A673 (cell line): ENCODE results near the gene PDGFRB. TPM values are rescaled to one million over a fixed set of nuclear protein-coding genes. Genes with fewer than 3 reads are reported as not detected.

Experiments used
- BruUV-seq: library from RNA; stranded (reverse); fragments of 400-500 nt; replicated peaks from 2 replicates; lab custom pipeline; 2021; lab: Mats Ljungman, UMichigan
- CTCF ChIA-PET: fragments of 300-600 bp; sonication (Branson Sonifier 250); formaldehyde crosslinking; loops from one replicate; lab custom pipeline; 2022; ENCODE audit warnings: antibody characterized with exemption; lab: Charles Lee
- POLR2A ChIA-PET: fragments of 300-600 bp; sonication (Branson Sonifier 250); formaldehyde crosslinking; loops from one replicate; lab custom pipeline; 2022; ENCODE audit warnings: antibody characterized with exemption; ENCODE audit not compliant: low non-redundant PET; lab: Charles Lee
- DNase-seq: peaks from one replicate; pipeline ENCODE4 v3.0.0-alpha.2; 2015; ENCODE audit warnings: low spot score
- H3K27ac ChIP-seq: fragments of 200-600 bp; sonication (generic); 2 replicates; pipeline ENCODE4 v1.5.1; 2016; ENCODE audit warnings: mixed run types, low read depth, mild to moderate bottlenecking, mixed read lengths, antibody characterized with exemption, low read length; ENCODE audit not compliant: poor library complexity, severe bottlenecking
- H3K27me3 ChIP-seq: fragments of 200-600 bp; sonication (generic); replicated peaks from 2 replicates; pipeline ENCODE4 v1.6.1; 2017; ENCODE audit warnings: mixed run types, low read depth, mild to moderate bottlenecking, mixed read lengths, antibody characterized with exemption, low read length; ENCODE audit not compliant: insufficient read depth, poor library complexity
- H3K36me3 ChIP-seq: fragments of 200-600 bp; sonication (generic); 2 replicates; pipeline ENCODE4 v1.6.1; 2016; ENCODE audit warnings: mixed run types, mild to moderate bottlenecking, mixed read lengths, antibody characterized with exemption, low read length; ENCODE audit not compliant: insufficient read depth, poor library complexity, severe bottlenecking
- H3K4me1 ChIP-seq: fragments of 200-600 bp; sonication (generic); 2 replicates; pipeline ENCODE4 v1.6.1; 2017; ENCODE audit warnings: mixed run types, mild to moderate bottlenecking, mixed read lengths, antibody characterized with exemption, low read length; ENCODE audit not compliant: insufficient read depth, poor library complexity, severe bottlenecking
- H3K4me3 ChIP-seq: fragments of 200-600 bp; sonication (generic); 2 replicates; pipeline ENCODE4 v1.5.1; 2016; ENCODE audit warnings: low read depth, mixed run types, mild to moderate bottlenecking, mixed read lengths, low read length; ENCODE audit not compliant: poor library complexity, severe bottlenecking
- H3K9me3 ChIP-seq: fragments of 200-600 bp; sonication (generic); 2 replicates; pipeline ENCODE4 v1.6.1; 2016; ENCODE audit warnings: mixed run types, low read depth, mild to moderate bottlenecking, mixed read lengths, antibody characterized with exemption, low read length; ENCODE audit not compliant: poor library complexity, severe bottlenecking
- EZH2 ChIP-seq: fragments of 200-600 bp; sonication (generic); IDR thresholded peaks from 2 replicates; pipeline ENCODE4 v1.6.1; 2017; ENCODE audit warnings: borderline replicate concordance, low read depth, mild to moderate bottlenecking, mixed read lengths, antibody characterized with exemption, low read length; ENCODE audit not compliant: poor library complexity, severe bottlenecking
- intact Hi-C: fragments of 100-400 bp; cut with micrococcal nuclease; formaldehyde crosslinking; loops from one replicate; pipeline ENCODE4 v1.10.0; 2022; ENCODE audit not compliant: unreplicated experiment
- total RNA-seq: library from RNA; stranded (reverse); gene quantifications from 2 replicates; pipeline ENCODE4 v1.2.3, GENCODE V29; 2021
- TF ChIP-seq, protein P1 (sequence below): fragments of 300-800, 200-600 bp; sonication (generic); conservative IDR thresholded peaks from 2 replicates; pipeline ENCODE4 v1.5.1; 2017; ENCODE audit warnings: low read depth, mild to moderate bottlenecking, antibody characterized with exemption, low read length, moderate library complexity, mixed read lengths

The PDGFRB gene
- total RNA-seq, 1 experiment from 2014 or later = 25.9 TPM

DNA sequence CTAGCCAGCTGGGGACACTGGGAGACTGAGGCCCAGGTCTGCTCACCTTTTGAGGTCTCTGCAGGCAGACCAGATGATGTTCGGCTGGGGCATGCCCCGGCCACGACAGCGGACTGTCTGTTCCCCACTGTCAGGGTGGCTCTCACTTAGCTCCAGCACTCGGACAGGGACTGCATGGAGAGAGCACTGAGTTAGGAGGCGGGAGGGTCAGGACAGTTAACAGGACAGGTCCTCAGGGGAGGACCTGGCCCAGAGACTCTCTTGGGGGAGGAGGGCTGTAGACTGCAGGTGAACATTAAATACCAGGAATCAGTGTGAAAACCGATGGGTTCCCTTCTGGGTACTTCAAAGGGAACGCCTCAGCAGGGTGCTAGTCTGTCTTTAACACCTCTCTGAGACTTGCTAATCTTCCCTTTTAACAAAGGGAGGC, 25.1 kb downstream of the PDGFRB start:
- no TSS peak for BruUV-seq
- no peak overlapping the region for H3K4me3 ChIP-seq
- DNase-seq = no peak
- H3K36me3 ChIP-seq = peaks cover 15% of the 10 kb centered on the region
- no peak overlapping the region for H3K27ac ChIP-seq
- POLR2A ChIA-PET = no interaction called here
- no peaks in the 10 kb centered on the region for H3K27me3 ChIP-seq
- H3K4me1 ChIP-seq = no peaks in the 10 kb centered on the region
- H3K9me3 ChIP-seq = no peaks in the 10 kb centered on the region
- CTCF ChIA-PET = interaction anchor here (0.6 kb wide), 1 partner anchor 217 kb away, joined by 15 read pairs; no protein-coding TSS in a partner anchor
- intact Hi-C loops = loop anchor here (1.0 to 2.0 kb wide), 3 partner anchors 45 to 306 kb away; no protein-coding TSS in a partner anchor
- no peak for TF ChIP-seq EZH2
- TF ChIP-seq, protein P1, sequence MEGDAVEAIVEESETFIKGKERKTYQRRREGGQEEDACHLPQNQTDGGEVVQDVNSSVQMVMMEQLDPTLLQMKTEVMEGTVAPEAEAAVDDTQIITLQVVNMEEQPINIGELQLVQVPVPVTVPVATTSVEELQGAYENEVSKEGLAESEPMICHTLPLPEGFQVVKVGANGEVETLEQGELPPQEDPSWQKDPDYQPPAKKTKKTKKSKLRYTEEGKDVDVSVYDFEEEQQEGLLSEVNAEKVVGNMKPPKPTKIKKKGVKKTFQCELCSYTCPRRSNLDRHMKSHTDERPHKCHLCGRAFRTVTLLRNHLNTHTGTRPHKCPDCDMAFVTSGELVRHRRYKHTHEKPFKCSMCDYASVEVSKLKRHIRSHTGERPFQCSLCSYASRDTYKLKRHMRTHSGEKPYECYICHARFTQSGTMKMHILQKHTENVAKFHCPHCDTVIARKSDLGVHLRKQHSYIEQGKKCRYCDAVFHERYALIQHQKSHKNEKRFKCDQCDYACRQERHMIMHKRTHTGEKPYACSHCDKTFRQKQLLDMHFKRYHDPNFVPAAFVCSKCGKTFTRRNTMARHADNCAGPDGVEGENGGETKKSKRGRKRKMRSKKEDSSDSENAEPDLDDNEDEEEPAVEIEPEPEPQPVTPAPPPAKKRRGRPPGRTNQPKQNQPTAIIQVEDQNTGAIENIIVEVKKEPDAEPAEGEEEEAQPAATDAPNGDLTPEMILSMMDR = no peak

DNA sequence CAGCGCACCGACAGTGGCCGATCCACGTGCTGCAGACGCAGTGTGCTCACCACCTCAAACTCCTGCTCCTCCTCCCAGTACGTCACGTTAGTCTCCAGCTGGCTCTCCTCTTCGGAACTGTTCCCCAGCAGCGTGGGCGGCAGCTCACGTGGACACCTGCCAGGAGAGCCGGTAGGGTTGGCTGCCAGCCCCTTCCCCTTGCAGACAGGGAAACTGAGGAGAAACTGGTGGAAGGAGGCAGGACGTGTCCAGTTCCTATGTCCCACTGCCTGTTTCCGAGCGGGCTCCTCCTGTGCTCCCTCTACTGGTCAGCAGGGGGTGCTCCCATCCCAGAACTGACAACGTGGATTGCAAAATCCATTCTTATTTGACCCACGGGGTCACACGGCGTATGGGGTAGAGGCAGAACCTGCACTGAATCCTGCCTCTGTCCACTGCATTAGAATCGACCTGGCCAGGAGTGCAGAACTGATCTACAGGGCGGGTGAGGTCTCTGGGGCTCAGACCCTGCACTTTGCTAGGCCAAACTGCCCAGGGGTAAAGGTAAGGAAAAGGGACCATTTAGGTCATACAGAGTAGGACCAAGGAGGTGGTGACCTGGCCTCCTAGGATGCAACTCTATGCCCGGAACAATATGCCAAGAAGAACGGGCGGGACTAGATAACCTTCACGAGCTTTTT, 25.7 kb downstream of the PDGFRB start:
- DNase-seq = peak; percentile 67
- TF ChIP-seq EZH2 = no peak
- TF ChIP-seq, protein P1 = peak; percentile 94
- no TSS peak for BruUV-seq
- no peaks in the 10 kb centered on the region for H3K27me3 ChIP-seq
- CTCF ChIA-PET = interaction anchor here (0.6 kb wide), 1 partner anchor 218 kb away, joined by 15 read pairs; no protein-coding TSS in a partner anchor
- H3K36me3 ChIP-seq = peaks cover 15% of the 10 kb centered on the region
- intact Hi-C loops = loop anchor here (1.0 to 2.0 kb wide), 3 partner anchors 45 to 307 kb away; no protein-coding TSS in a partner anchor
- no peak overlapping the region for H3K4me3 ChIP-seq
- no peaks in the 10 kb centered on the region for H3K9me3 ChIP-seq
- no peak overlapping the region for H3K27ac ChIP-seq
- no peaks in the 10 kb centered on the region for H3K4me1 ChIP-seq
- POLR2A ChIA-PET = no interaction called here

DNA sequence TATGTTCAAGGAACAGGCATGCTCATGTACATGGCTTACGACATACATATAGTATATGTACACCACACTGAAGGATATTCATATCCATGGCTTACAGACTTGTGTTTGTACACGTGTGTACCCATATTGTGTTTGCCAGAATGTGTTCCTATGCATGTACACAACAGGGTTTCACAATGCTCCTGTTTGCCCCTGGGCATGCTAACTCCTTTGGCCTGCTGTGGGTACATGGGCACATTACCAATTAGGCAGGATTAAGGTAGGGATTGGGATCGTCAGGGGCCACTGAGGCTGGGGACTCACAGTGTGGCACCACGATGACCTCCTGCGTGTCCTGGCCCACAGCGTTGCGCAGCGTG, 26.2 kb downstream of the PDGFRB start:
- Histone ChIP-seq H3K4me3 (no peak overlapping the region), H3K9me3 (no peaks in the 10 kb centered on the region), H3K27ac (no peak overlapping the region), H3K4me1 (no peaks in the 10 kb centered on the region), H3K36me3 (peaks cover 15% of the 10 kb centered on the region), H3K27me3 (no peaks in the 10 kb centered on the region)
- intact Hi-C loops = no loop called here
- TF ChIP-seq, protein P1 = no peak
- TF ChIP-seq EZH2 = no peak
- CTCF ChIA-PET = no interaction called here
- no peak for DNase-seq
- POLR2A ChIA-PET = no interaction called here
- no TSS peak for BruUV-seq
